Panc1 (cell line): ENCODE measurements around the gene UBL7.

Experiments used
- POLR2AphosphoS5 ChIP-seq: IDR thresholded peaks from 2 replicates; pipeline ENCODE4 v1.6.1; 2012; ENCODE audit warnings: mild to moderate bottlenecking, low read depth, low read length, moderate library complexity
- TF ChIP-seq, protein P1 (sequence below): fragments of 450-650 bp; IDR thresholded peaks from 2 replicates; pipeline ENCODE4 v1.5.1; 2017; ENCODE audit warnings: mild to moderate bottlenecking
- TF ChIP-seq, protein P2 (sequence below), 2 experiments: IDR thresholded peaks; 2 replicates each; pipeline ENCODE4 v1.6.1; 2011 to 2012; ENCODE audit warnings: low read depth in 2 of 2, control low read depth in 1 of 2, low read length in 1 of 2, mild to moderate bottlenecking in 1 of 2, moderate library complexity in 1 of 2; ENCODE audit not compliant: insufficient read depth in 1 of 2

DNA sequence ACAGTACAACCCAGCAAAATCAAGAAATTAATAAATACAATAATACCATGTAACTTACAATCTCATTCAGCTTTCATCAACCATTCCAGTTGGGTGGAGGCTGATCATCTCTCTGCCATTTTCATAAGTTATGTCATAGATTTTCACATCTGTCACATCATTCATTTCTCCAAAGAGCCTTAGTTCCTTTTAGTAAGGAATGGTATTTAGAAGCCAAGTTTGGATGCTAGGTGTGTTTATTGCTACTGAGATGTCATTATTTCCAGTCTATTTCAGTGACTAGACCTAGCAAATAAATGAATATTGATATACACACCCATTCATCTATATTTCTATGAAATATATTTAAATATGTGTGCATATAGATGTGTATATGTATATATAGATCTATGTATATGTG lies 2.7 kb upstream of the UBL7 start:
- TF ChIP-seq, protein P1, sequence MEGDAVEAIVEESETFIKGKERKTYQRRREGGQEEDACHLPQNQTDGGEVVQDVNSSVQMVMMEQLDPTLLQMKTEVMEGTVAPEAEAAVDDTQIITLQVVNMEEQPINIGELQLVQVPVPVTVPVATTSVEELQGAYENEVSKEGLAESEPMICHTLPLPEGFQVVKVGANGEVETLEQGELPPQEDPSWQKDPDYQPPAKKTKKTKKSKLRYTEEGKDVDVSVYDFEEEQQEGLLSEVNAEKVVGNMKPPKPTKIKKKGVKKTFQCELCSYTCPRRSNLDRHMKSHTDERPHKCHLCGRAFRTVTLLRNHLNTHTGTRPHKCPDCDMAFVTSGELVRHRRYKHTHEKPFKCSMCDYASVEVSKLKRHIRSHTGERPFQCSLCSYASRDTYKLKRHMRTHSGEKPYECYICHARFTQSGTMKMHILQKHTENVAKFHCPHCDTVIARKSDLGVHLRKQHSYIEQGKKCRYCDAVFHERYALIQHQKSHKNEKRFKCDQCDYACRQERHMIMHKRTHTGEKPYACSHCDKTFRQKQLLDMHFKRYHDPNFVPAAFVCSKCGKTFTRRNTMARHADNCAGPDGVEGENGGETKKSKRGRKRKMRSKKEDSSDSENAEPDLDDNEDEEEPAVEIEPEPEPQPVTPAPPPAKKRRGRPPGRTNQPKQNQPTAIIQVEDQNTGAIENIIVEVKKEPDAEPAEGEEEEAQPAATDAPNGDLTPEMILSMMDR, result no peak
- TF ChIP-seq, protein P2, sequence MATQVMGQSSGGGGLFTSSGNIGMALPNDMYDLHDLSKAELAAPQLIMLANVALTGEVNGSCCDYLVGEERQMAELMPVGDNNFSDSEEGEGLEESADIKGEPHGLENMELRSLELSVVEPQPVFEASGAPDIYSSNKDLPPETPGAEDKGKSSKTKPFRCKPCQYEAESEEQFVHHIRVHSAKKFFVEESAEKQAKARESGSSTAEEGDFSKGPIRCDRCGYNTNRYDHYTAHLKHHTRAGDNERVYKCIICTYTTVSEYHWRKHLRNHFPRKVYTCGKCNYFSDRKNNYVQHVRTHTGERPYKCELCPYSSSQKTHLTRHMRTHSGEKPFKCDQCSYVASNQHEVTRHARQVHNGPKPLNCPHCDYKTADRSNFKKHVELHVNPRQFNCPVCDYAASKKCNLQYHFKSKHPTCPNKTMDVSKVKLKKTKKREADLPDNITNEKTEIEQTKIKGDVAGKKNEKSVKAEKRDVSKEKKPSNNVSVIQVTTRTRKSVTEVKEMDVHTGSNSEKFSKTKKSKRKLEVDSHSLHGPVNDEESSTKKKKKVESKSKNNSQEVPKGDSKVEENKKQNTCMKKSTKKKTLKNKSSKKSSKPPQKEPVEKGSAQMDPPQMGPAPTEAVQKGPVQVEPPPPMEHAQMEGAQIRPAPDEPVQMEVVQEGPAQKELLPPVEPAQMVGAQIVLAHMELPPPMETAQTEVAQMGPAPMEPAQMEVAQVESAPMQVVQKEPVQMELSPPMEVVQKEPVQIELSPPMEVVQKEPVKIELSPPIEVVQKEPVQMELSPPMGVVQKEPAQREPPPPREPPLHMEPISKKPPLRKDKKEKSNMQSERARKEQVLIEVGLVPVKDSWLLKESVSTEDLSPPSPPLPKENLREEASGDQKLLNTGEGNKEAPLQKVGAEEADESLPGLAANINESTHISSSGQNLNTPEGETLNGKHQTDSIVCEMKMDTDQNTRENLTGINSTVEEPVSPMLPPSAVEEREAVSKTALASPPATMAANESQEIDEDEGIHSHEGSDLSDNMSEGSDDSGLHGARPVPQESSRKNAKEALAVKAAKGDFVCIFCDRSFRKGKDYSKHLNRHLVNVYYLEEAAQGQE (IDR thresholded peaks at IDR 0.05; ENCODE audit: insufficient read depth in 1 of 2, low read depth in 2 of 2, low read length in 1 of 2), result no peak
- no peak for TF ChIP-seq POLR2AphosphoS5
